AG10803 (cell line): ENCODE results near the gene TSPEAR.

Experiments used
- DNase-seq: peaks from one replicate; pipeline ENCODE4 v3.0.0; 2010; ENCODE audit warnings: low read depth
- H3K4me3 ChIP-seq: 2 replicates; pipeline ENCODE4 v1.5.1; 2011; ENCODE audit warnings: mild to moderate bottlenecking, low read length, control low read depth
- TF ChIP-seq, protein P1 (sequence below): conservative IDR thresholded peaks from 2 replicates; pipeline ENCODE4 v1.5.1; 2011; ENCODE audit warnings: mild to moderate bottlenecking, low read length, control low read depth, inconsistent platforms

Gene TSPEAR

DNA sequence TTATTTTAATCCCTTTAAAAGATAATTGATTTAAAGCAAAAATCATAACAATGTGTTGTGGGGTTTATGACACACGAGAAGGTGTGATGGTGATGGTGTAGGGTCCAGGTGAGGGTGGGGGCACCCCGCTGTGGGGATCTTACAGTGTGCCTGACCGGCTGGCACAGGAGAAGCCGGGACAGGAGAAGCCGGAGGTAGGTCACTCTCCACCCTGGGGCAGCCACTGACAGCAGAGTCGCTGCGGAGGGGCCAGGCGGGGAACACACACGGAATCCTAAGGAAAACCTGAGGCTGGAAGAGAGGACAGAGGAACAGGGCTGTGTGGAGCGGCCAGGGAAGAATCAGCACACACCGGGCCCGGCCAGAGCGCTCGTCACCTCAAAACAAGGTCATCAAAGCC, 260.4 kb downstream of the TSPEAR start:
- TF ChIP-seq, protein P1, sequence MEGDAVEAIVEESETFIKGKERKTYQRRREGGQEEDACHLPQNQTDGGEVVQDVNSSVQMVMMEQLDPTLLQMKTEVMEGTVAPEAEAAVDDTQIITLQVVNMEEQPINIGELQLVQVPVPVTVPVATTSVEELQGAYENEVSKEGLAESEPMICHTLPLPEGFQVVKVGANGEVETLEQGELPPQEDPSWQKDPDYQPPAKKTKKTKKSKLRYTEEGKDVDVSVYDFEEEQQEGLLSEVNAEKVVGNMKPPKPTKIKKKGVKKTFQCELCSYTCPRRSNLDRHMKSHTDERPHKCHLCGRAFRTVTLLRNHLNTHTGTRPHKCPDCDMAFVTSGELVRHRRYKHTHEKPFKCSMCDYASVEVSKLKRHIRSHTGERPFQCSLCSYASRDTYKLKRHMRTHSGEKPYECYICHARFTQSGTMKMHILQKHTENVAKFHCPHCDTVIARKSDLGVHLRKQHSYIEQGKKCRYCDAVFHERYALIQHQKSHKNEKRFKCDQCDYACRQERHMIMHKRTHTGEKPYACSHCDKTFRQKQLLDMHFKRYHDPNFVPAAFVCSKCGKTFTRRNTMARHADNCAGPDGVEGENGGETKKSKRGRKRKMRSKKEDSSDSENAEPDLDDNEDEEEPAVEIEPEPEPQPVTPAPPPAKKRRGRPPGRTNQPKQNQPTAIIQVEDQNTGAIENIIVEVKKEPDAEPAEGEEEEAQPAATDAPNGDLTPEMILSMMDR: no peak
- H3K4me3 ChIP-seq: no peak overlapping the region
- DNase-seq: no peak

DNA sequence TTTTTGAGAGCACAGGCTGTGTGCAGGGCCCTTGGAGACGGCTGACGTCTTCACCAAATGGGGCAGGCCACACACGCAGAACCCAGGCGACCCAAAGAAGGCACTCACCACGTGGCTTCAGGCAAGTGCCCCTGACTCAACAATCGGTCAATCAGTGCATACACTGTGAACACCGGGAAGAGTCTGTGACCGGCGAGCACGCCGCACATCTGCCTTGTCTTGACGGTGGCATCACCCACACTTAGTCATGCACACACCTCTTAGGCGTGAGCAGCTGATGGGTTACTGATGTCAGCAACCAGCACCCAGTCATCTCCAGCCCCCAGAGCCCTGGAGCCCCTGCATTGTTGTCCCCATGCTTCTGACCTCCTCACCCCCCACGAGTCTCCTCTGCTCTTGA, 261.0 kb downstream of the TSPEAR start:
- TF ChIP-seq, protein P1: no peak
- H3K4me3 ChIP-seq: no peak overlapping the region
- DNase-seq: no peak

DNA sequence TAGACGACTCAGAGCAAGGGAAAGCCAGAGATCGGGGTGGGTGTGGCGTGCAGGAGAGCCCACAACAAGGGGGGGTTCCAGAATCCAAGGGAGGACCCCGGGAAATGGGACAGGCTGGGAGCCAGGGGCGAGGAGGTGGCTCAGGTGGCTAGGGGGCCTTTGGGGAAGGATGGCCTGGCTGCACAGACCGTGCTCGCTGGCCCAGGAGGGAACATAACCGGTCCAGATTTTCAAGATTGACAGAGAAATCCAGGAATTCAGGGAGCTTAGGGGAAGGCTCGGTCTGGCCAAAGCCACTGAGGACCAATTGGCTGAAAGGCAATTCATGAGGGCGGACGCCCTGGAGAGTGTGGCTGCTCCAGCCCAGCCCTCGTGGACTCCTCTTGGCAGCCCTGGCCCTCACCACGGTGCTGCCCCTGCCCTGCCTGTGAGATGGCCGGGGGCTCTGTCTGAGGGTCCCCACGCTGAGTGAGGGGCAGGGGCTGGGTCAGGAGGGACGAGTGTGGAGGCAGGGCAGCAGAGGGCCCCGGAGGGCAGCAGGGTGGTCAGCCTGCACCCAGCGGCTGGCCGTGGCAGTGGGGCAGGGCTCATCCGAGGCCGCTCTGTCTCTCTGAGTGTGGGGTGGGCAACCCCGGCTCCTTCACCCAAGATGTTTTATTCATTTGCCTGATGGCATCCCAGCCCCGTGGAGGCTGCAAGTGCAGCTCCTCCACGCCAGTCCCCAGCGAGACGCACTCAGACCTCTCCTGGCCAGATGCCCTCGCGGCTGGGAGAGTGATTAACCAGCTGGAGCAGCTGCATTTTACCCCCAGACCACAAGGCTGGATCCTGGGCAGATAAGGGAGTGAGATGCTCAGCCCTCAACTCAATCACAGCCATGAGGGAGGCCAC, 261.7 kb downstream of the TSPEAR start:
- TF ChIP-seq, protein P1: no peak
- DNase-seq: no peak
- H3K4me3 ChIP-seq: no peak overlapping the region

DNA sequence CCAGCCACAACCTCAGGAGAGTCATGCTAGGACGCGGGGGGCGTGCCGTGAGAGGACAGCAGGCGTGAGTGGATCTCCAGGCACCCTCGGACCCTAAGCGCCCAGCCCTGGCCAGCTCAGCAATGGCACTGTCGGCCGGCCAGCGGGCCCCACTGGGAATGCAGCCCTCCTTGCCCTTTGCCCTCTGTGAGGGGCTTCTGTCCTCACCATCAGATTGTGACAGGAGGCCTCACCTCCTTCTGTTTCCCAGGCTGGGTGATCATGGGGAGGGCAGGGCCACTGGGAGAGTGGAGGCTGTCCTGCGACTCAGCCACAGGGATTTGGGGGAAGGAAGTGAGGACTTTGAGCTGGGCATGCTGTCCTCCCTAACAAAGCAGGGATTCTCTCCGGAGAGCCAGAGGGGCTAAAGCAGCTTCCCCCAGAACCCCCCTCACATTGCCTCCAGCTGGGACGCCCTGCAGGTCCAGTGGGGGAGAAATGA, 262.7 kb downstream of the TSPEAR start:
- TF ChIP-seq, protein P1: no peak

More for the DNA sequence above, 262.7 kb downstream of the TSPEAR start:
- DNase-seq: no peak
- no peak overlapping the region for H3K4me3 ChIP-seq
